Endothelial cell (in vitro differentiated cells): Measurements from ENCODE around the gene CHCHD6. TPM values are rescaled to one million over a fixed set of nuclear protein-coding genes. Genes with fewer than 3 reads are reported as not detected.

Experiments
- DNase-seq: peaks from one replicate; pipeline ENCODE4 v3.0.0; 2021; ENCODE audit warnings: low spot score
- H3K27ac Mint-ChIP-seq: one replicate; pipeline ENCODE4 v1.8.0; 2021; ENCODE audit warnings: mixed read lengths, inconsistent platforms; ENCODE audit not compliant: unreplicated experiment
- H3K27me3 Mint-ChIP-seq: one replicate; pipeline ENCODE4 v1.8.0; 2021; ENCODE audit warnings: mild to moderate bottlenecking, moderate library complexity, mixed read lengths, inconsistent platforms; ENCODE audit not compliant: unreplicated experiment
- H3K36me3 Mint-ChIP-seq: one replicate; pipeline ENCODE4 v1.8.0; 2021; ENCODE audit warnings: mild to moderate bottlenecking, low read depth, mixed read lengths, inconsistent platforms; ENCODE audit not compliant: unreplicated experiment
- H3K4me1 Mint-ChIP-seq: one replicate; pipeline ENCODE4 v1.8.0; 2021; ENCODE audit warnings: mild to moderate bottlenecking, mixed read lengths, inconsistent platforms; ENCODE audit not compliant: unreplicated experiment
- H3K4me3 Mint-ChIP-seq: one replicate; pipeline ENCODE4 v1.8.0; 2021; ENCODE audit warnings: mild to moderate bottlenecking, mixed read lengths, inconsistent platforms; ENCODE audit not compliant: unreplicated experiment
- H3K9me3 Mint-ChIP-seq: one replicate; pipeline ENCODE4 v1.8.0; 2021; ENCODE audit warnings: mixed read lengths, inconsistent platforms; ENCODE audit not compliant: unreplicated experiment
- CTCF ChIP-seq: fragments of 200-600 bp; sonication (generic); IDR thresholded peaks from one replicate; pipeline ENCODE4 v1.5.0; 2021; ENCODE audit warnings: antibody characterized with exemption; ENCODE audit not compliant: unreplicated experiment
- total RNA-seq: library from RNA; stranded (reverse); fragmentation: NEBNext Ultra II Directional; extraction: Animal tissue kit (Norgen Biotek cat#: 25700); gene quantifications from one replicate; pipeline ENCODE4 v1.2.1, GENCODE V29; 2021; ENCODE audit not compliant: unreplicated experiment

CHCHD6 gene
- total RNA-seq, 1 donor from 2014 or later: 9.2 TPM

- no peak for TF ChIP-seq CTCF
- H3K27ac Mint-ChIP-seq: no peak overlapping the region
- H3K36me3 Mint-ChIP-seq: no peaks in the 10 kb centered on the region
- H3K9me3 Mint-ChIP-seq: no peaks in the 10 kb centered on the region
- H3K4me3 Mint-ChIP-seq: no peak overlapping the region
- no peak for DNase-seq
- peaks cover 11% of the 10 kb centered on the region for H3K4me1 Mint-ChIP-seq
- H3K27me3 Mint-ChIP-seq: peaks cover 9% of the 10 kb centered on the region
Measured at GRCh38 chr3:127000119-127000518, 296.1 kb downstream of the CHCHD6 start.

DNA sequence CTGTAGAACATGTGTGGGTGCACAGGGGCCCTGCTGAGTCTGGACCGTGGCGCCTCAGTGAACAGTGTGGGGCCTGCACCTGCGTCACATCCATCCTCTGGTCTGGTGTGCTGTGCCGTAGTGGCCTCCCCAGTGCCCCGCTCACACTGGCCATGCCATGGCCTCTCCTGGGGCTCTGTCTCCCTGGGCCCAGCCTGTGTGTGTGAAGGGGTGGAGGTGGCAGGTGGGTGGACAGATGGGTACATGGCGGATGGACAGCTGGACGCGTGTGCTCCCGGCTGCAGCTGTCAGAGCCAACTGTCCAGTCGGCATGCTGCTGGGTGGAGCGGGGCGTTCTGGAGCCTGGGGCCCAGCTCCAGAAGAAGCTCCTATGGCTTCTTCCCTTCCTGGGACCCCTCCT, 296.7 kb downstream of the CHCHD6 start:
- H3K27ac Mint-ChIP-seq: no peak overlapping the region

GRCh38 chr3:127001486-127002194, 297.6 kb downstream of the CHCHD6 start:
- Mint-ChIP-seq H3K4me1 (peaks cover 11% of the 10 kb centered on the region), H3K27me3 (peaks cover 9% of the 10 kb centered on the region), H3K9me3 (no peaks in the 10 kb centered on the region), H3K27ac (no peak overlapping the region), H3K4me3 (no peak overlapping the region), H3K36me3 (no peaks in the 10 kb centered on the region)
- DNase-seq: no peak
- no peak for TF ChIP-seq CTCF

More for the DNA sequence above, 296.7 kb downstream of the CHCHD6 start:
- Mint-ChIP-seq H3K4me1 (peaks cover 11% of the 10 kb centered on the region), H3K27me3 (peaks cover 9% of the 10 kb centered on the region), H3K9me3 (no peaks in the 10 kb centered on the region), H3K36me3 (no peaks in the 10 kb centered on the region), H3K4me3 (no peak overlapping the region)
- DNase-seq: no peak
- TF ChIP-seq CTCF: no peak

- Mint-ChIP-seq H3K27me3 (peaks cover 12% of the 10 kb centered on the region), H3K27ac (peak overlapping the region; percentile 24), H3K9me3 (no peaks in the 10 kb centered on the region), H3K4me3 (no peak overlapping the region), H3K36me3 (no peaks in the 10 kb centered on the region), H3K4me1 (peaks cover 11% of the 10 kb centered on the region)
- peak; percentile 90 for DNase-seq
- peak; percentile 45 for TF ChIP-seq CTCF
Measured at GRCh38 chr3:127002195-127003174, 298.4 kb downstream of the CHCHD6 start.
